ENCODE measurements around the gene CLEC16A. TPM values are rescaled to one million over a fixed set of nuclear protein-coding genes. Genes with fewer than 3 reads are reported as not detected.

Gene CLEC16A
- total RNA-seq, 1 experiment from 2014 or later, result 13.1 TPM

DNA sequence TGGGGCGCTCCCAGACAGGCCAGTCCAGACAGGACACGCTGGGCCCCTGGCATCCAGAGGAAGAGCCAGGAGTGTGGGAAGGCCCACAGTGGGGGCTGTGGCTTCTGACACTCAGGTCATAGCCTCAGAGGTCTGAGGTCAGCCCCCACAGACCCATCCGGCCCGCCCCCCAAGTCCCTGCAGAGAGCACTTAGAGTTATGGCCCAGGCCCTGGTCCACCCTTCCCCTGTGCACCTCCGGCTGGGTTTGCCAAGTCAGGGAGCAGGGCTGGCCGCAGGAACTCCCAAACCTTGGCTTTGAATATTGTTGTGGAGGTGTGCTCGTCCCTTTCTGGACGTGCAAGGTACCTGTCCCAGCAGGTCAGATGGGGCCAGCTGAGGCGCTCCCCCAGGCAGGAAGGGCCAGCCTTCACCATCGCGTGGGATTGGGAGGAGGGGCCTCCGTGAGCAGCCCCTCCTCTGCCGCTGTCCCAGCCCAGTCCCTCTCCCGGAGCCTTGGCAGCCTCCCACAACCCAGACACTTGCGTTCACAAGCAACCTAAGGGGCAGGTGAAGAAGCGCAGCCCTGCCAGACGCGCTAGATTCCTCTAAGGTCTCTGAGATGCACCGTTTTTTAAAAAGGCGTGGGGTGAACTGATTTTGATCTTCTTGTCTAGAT is 237.0 kb downstream of the CLEC16A start:
- no peak overlapping the region for H3K27ac ChIP-seq
- H3K4me3 ChIP-seq, result no peak overlapping the region
- H3K9me3 ChIP-seq (replicated peaks), result no peaks in the 10 kb centered on the region
- H3K4me1 ChIP-seq, result no peaks in the 10 kb centered on the region
- H3K36me3 ChIP-seq, result no peaks in the 10 kb centered on the region
- DNase-seq, result no peak
- no peaks in the 10 kb centered on the region for H3K27me3 ChIP-seq

DNA sequence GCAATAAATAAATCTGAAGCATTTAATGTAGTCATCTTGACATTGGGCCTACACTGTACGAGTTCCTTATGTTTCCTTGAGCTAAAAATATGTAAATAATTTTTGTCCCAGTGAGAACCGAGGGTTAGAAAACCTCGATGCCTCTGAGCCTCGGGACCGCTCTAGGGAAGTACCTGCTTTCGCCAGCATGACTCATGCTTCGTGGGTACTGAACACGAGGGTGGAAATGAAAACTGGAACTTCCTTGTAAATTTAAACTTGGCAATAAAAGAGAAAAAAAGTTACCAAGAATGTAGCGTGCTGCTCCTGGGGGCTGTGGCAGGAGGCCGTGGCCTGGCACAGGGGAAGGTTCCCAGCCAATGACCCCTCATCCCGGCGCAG is 237.5 kb downstream of the CLEC16A start:
- H3K27me3 ChIP-seq, result no peaks in the 10 kb centered on the region
- H3K27ac ChIP-seq, result no peak overlapping the region
- no peak for DNase-seq
- no peaks in the 10 kb centered on the region for H3K36me3 ChIP-seq
- no peaks in the 10 kb centered on the region for H3K9me3 ChIP-seq (replicated peaks)
- no peaks in the 10 kb centered on the region for H3K4me1 ChIP-seq
- no peak overlapping the region for H3K4me3 ChIP-seq

DNA sequence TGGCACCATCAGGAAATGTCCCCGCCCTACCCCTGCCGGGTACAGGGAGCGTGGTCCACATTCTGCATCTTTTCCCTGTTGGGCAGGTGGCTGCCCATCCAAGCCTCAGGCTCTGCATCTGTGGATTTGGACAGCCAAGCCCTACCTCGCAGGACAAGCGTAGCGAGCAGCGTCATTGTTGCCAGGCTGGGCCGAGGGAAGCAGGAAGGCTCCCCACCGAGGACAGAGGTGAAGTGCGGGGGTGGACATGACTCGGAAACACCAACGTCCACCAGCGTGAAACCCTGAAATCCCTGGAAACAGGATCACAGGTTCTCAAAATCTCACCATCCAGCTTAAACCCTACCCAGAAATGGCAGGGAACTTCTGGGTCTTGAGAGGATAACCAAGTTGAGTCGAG is 238.0 kb downstream of the CLEC16A start:
- H3K27me3 ChIP-seq, result no peaks in the 10 kb centered on the region
- H3K4me1 ChIP-seq, result no peaks in the 10 kb centered on the region
- no peak overlapping the region for H3K27ac ChIP-seq
- no peaks in the 10 kb centered on the region for H3K36me3 ChIP-seq
- no peak for DNase-seq
- no peak overlapping the region for H3K4me3 ChIP-seq
- H3K9me3 ChIP-seq (replicated peaks), result no peaks in the 10 kb centered on the region

DNA sequence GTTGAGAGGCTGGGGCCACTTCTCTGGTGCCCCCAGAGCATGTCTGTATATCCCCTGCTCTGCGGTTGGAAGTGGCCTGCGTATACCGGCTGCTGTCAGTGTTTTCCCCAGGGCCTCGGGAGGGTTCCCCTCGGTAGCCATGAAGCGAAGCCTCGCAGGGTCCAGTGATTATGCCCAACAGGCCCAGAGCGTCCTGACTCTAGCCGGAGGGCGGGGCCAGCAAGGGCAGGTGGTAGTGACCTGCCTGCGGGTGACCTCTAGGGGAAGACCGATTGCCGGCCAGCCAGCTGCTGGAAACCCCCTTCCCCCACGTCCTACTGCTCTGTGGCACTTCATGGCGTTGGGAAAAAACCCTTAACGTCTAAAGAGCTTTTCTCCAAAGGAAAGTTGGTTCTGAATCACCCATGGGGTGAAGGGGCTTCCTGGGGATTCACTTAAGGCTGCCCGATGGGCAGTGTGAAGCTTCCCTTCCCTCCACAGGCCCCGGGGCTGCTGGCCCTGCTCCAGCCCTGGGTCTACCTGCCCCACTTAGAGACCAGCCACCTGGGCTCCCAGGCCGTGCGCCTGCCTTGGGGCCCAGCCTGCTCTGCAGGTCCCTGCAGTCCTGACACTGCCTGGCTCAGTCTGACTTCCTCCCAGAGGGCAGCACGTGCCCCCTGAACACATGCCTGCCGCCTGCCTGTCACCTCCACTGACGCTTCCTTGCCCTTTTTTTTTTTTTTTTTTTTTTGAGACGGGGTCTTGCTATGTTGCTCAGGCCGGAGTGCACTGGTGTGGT is 238.9 kb downstream of the CLEC16A start:
- no peak overlapping the region for H3K27ac ChIP-seq
- H3K4me1 ChIP-seq, result no peaks in the 10 kb centered on the region
- H3K36me3 ChIP-seq, result no peaks in the 10 kb centered on the region
- no peaks in the 10 kb centered on the region for H3K27me3 ChIP-seq
- no peak overlapping the region for H3K4me3 ChIP-seq
- DNase-seq, result no peak
- no peaks in the 10 kb centered on the region for H3K9me3 ChIP-seq (replicated peaks)

DNA sequence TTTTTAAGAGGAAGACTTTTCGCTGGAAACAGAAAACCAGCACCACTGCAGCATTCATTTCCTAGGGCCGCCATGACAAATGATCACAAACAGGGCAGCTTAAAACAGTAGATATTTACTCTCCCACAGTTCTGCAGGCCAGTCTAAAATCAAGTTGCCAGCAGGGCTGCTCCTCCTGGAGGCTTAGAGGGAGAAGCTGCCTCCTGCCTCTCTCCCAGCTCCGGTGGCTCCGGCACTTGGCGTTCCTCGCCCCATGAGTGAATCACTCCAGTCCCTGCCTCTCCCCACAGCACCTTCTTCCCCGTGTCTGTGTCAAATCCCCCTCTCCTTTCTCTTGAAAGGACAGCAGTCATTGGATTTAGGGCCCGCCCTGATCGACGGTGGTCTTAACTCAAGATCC is 239.6 kb downstream of the CLEC16A start:
- Histone ChIP-seq H3K4me3 (no peak overlapping the region), H3K27me3 (no peaks in the 10 kb centered on the region), H3K36me3 (no peaks in the 10 kb centered on the region), H3K27ac (no peak overlapping the region), H3K4me1 (no peaks in the 10 kb centered on the region), H3K9me3 (replicated peaks) (no peaks in the 10 kb centered on the region)
- DNase-seq, result no peak

DNA sequence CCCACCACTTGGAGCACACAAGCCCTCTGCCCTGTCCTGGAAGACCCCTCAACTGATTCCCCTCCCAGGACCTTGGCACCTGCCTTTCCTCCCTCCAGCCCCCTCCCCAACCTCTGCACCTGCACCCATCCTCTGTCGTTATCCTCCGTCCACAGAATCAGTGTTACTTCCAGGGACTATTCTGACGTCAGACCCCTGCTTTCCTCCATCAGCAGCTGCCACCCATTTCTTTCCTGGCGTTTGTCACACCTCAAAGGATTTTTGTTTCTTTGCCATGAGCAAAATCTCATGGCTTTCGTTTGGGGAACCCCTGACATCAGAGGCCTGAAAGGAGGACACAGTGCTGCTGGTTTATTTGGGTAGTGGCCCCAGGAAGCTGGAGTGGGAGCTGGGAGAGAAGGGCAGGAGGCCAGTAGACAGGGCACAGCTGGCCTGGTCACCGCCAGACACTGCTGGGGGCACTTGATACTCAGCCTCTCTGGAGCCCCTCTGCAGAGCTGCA is 243.2 kb downstream of the CLEC16A start:
- Histone ChIP-seq H3K4me3 (no peak overlapping the region), H3K9me3 (replicated peaks) (no peaks in the 10 kb centered on the region), H3K36me3 (no peaks in the 10 kb centered on the region), H3K4me1 (no peaks in the 10 kb centered on the region), H3K27ac (no peak overlapping the region), H3K27me3 (no peaks in the 10 kb centered on the region)
- DNase-seq, result no peak

DNA sequence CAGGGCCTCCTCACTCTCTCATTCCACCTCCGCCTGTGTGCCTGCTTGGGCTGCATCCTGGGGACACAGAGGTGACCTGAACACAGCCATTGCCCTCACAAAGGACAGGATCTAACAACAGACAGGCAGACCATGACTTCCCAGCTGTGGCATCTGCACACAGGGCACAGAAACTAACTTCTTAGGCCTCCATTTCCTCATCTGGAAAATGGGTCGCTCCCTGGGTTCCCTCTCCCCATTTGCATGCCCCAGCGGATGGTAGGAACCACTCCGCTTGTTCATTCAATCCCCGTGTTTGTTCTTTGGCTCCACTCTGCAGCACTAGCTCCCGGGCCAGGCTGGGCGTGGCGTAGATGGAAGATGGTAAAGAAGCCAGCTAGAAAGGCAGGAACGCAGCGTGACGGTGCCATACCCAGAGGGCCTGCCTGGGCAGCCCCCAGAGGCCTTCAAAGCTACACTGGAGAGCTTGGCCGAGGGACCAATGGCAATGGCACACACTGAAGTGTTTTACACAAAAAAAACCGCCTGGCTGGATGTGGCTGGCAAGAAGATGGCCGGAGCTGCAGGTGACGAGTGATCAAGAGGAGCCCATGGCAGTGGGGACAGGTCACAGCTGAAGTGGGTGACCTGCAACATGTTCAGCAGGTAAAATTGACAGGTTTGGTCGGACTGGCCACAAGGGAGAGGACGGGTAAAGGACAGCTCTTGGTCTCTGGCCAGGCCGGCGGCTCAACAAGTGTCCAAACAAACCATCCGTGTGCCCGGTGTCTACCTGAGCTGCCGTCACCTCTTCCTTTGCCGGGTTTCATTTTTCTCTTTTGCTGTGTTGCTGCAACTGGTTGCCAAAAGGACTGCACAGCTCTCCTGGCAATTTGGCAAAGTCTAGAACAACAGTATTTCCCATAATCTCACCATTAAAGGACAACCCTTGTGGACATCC is 244.7 kb downstream of the CLEC16A start:
- Histone ChIP-seq H3K36me3 (no peaks in the 10 kb centered on the region), H3K27ac (no peak overlapping the region), H3K4me1 (no peaks in the 10 kb centered on the region), H3K27me3 (no peaks in the 10 kb centered on the region), H3K4me3 (no peak overlapping the region), H3K9me3 (replicated peaks) (no peaks in the 10 kb centered on the region)
- no peak for DNase-seq

DNA sequence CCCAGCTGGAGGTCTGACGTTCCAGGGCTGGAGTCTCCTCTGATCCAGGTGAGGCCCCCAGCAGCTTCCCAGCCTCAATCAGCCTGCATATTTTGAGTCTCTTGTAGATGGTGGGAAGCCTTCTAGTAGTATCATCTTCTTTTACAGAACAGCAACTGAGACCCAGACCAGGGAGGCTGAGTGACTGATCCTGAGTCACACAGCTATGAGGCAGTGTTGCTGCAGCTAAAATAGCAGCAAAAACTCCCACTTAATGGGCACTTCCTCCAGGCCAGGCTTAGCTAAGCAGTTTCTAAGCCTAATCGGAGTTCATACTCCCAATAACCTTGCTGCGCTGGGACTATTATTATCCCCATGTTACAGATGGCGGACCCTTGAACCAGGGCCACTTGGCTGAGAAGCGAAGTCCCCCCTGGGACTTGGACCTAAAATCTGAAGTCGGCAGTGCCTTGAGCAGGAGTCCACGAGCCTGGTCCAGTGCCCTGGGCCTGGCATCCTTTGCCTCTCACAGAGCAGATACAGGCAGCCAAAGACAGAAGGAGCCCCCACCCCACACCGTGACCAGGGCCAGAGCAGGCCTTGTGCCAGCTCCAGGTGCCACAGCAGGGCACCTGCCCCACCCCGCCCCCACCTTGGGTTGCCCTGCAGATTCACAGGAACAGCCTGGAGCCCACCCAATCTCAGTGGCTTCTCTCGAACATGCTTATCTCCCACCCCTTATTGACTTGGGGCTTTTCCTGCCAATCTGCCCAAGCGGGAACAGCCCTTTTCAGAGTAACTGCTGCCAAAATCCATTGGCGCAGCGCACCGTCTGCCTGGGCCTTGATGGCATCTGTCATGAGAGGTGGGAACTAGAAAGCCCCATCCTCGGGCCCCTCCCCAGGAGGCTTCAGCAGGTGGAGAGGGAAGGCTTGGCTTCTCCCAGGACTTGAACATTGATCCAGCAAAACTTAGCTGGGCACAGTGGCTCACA is 246.5 kb downstream of the CLEC16A start:
- DNase-seq, result no peak
- no peaks in the 10 kb centered on the region for H3K36me3 ChIP-seq
- H3K27me3 ChIP-seq, result no peaks in the 10 kb centered on the region
- no peaks in the 10 kb centered on the region for H3K9me3 ChIP-seq (replicated peaks)
- H3K4me1 ChIP-seq, result no peaks in the 10 kb centered on the region
- H3K4me3 ChIP-seq, result no peak overlapping the region
- H3K27ac ChIP-seq, result no peak overlapping the region

DNA sequence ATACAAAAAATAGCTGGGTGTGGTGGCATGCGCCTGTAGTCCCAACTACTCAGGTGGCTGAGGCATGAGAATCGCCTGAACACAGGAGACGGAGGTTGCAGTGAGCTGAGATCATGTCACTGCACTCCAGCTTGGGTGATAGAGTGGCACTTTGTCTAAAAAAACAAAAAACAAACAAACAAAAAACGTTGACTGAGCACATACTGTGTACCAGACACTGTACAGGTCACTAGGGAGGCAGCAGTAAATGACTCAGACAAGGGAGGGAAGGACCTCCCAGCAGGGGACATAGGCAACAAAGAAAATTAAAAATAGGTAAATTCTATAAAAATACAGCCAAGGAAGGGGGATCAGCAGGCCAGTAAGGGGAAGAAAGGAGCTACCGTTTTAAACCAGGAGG is 247.3 kb downstream of the CLEC16A start:
- H3K27ac ChIP-seq, result no peak overlapping the region
- no peaks in the 10 kb centered on the region for H3K27me3 ChIP-seq
- H3K4me1 ChIP-seq, result no peaks in the 10 kb centered on the region
- DNase-seq, result no peak
- H3K9me3 ChIP-seq (replicated peaks), result no peaks in the 10 kb centered on the region
- no peak overlapping the region for H3K4me3 ChIP-seq
- no peaks in the 10 kb centered on the region for H3K36me3 ChIP-seq

DNA sequence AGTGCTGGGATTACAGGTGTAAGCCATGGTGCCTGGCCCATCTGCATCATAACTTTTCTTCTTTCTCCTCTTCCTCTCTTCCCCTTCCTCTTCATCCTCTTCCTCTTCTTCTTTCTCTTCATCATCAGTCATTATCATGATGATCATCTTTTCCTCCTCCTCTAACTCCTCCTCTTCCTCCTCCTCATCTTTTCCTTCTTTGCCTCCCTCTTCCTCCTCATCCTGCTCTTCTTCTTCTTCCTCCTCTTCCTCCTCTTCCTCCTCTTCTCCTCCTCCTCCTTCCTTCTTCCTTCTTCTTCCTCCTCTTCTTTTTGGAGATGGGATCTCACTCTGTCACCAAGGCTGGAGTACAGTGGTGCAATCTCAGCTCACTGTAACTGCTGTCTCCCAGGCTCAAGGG is 249.1 kb downstream of the CLEC16A start:
- Histone ChIP-seq H3K4me3 (no peak overlapping the region), H3K27me3 (no peaks in the 10 kb centered on the region)

DNA sequence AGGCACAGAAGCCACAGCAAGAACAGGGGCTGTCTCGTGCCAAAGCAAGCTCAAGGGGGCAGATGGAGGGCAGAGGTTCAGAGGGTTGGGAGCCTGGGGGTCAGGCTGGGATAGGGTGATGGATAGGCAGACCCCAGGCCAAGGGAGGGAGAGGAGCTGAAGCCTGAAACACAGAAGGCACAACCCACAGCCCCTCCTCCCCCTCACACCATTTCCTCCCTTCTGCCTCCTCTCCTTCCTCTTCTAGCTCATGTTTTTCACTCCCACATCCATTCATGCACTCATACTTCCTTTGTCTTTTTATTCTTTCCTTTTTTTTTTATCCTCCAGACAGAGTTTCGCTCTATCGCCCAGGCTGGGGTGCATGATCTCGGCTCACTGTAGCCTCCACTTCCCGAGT is 250.5 kb downstream of the CLEC16A start:
- no peak for DNase-seq
- H3K9me3 ChIP-seq (replicated peaks), result no peaks in the 10 kb centered on the region
- H3K36me3 ChIP-seq, result no peaks in the 10 kb centered on the region
- H3K4me1 ChIP-seq, result no peaks in the 10 kb centered on the region
- H3K4me3 ChIP-seq, result no peak overlapping the region
- H3K27ac ChIP-seq, result no peak overlapping the region
- no peaks in the 10 kb centered on the region for H3K27me3 ChIP-seq

More for the DNA sequence above, 249.1 kb downstream of the CLEC16A start:
- no peak for DNase-seq
- H3K36me3 ChIP-seq, result no peaks in the 10 kb centered on the region
- no peaks in the 10 kb centered on the region for H3K9me3 ChIP-seq (replicated peaks)
- H3K27ac ChIP-seq, result no peak overlapping the region
- no peaks in the 10 kb centered on the region for H3K4me1 ChIP-seq

DNA sequence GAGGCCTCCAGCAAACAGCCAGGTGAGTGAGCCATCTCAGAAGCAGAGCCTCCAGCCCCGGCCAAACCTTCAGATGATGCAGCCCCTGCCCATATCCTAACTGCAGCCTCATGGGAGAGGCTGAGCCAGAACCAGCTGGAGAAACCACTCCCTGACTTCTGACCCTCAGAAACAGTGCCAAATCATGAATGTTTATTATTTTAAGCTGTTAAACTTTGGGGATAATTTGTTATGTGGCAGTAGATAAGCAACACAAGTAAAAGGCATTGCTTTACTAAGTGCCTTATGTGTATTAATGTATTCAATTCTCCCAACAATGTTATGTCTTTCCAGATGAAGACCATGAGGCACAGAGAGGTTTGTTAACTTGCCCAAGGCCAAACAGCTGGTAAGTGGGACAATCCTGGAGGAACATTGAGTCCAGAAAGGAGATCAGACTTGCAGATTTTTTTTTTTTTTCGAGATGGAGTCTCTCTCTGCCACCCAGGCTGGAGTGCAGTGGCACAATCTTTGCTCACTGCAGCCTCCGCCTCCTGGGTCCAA is 252.0 kb downstream of the CLEC16A start:
- Histone ChIP-seq H3K4me3 (no peak overlapping the region), H3K36me3 (no peaks in the 10 kb centered on the region), H3K4me1 (peaks cover 10% of the 10 kb centered on the region), H3K9me3 (replicated peaks) (no peaks in the 10 kb centered on the region), H3K27ac (no peak overlapping the region), H3K27me3 (no peaks in the 10 kb centered on the region)
- DNase-seq, result no peak

DNA sequence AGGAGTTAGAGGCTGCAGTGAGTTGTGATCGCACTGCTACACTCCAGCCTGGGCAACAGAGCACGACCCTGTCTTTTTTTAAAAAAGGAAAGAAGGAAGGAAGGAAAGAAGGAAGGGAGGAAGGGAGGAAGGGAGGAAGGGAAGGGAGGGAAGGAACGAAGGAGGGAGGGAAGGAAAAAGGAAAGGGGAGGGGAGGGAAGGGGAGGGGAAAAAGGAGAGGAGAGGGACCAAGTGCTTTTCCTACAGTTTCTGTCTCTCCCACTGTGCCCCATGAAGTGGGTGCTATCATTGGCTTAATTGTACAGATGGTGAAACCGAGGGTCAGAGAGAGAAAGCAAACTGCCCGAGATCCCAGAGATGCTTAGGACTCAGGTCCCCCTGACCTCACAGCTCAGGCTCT is 254.0 kb downstream of the CLEC16A start:
- DNase-seq, result no peak
- H3K4me3 ChIP-seq, result no peak overlapping the region
- no peaks in the 10 kb centered on the region for H3K36me3 ChIP-seq
- no peaks in the 10 kb centered on the region for H3K27me3 ChIP-seq
- peaks cover 26% of the 10 kb centered on the region for H3K4me1 ChIP-seq
- H3K27ac ChIP-seq, result no peak overlapping the region
- H3K9me3 ChIP-seq (replicated peaks), result no peaks in the 10 kb centered on the region

DNA sequence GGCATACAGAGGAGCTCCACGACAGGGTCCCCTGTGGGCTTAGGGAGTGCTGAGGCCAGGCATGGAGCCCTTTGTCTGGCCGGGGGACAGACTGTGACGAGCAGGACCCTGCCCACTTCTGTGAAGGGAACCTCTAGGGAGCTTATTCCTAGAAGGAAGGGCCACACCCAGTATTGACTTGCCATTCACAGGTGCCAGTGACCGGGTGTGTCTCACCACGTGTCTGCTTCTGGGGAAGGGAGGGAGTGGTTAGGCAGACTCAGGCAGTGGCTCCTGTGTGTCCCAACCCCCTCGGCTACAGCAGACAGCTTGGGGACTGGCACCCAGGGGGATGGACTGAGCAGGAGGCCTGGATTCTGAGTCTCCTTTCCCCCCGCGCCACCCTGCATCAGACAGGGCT is 254.5 kb downstream of the CLEC16A start:
- Histone ChIP-seq H3K4me3 (no peak overlapping the region), H3K9me3 (replicated peaks) (no peaks in the 10 kb centered on the region), H3K36me3 (no peaks in the 10 kb centered on the region), H3K27me3 (no peaks in the 10 kb centered on the region), H3K4me1 (peaks cover 26% of the 10 kb centered on the region), H3K27ac (no peak overlapping the region)
- no peak for DNase-seq

Measured in SJCRH30 (cell line).